CD4-positive, alpha-beta T cell treated with Interleukin-6 for 4 hours (primary cell): ENCODE data around the gene CDA.
A peak's percentile ranks its signal among the peaks of the same experiment; 100 is the strongest.

Source experiments
- DNase-seq: peaks from one replicate; pipeline ENCODE4 v3.0.0-alpha.2; 2020; ENCODE audit warnings: mixed read lengths

CDA gene

DNA sequence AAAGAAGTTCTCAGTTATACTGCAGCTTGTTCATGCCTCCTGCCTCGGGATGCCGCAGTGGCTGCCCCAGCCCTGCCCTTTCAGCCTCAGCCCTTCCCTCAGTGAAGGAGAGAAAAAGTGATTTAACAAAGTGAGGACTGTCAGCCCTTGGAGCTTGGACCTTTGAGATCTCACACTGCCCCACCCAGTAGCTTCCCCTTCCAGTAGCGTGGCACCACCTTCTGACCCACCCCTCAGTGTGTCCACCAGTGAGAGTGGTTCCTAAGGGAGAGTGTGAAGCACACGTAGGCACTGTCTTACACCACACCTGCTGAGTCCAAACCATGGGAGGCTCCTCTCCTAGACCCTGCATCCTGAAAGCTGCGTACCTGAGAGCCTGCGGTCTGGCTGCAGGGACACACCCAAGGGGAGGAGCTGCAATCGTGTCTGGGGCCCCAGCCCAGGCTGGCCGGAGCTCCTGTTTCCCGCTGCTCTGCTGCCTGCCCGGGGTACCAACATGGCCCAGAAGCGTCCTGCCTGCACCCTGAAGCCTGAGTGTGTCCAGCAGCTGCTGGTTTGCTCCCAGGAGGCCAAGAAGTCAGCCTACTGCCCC is at the start of gene CDA:
Gene CDA, plus strand, starts transcription at position 464 of the 592 bp plus-strand sequence. Its CDS starts 33 bp downstream, at position 497.
- no peak for DNase-seq

DNA sequence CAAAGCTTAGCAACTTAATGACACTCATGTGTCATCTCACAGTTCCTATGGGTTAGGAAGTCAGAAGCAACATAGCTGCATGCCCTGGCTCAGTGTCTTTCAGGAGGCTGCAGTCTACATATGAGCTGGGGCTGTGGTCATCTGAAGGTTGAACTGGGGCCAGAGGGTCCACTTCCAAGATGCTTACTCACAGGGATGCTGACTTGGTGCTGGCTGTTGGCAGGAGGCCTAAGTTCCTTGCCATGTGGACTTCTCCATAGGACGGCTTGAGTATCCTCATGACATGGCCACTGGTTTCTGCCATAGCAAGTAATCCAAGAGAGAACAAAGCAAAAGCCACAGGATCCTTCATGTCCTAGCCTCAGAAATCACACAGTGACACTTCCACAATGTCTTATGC is 48.6 kb upstream of the CDA start:
- no peak for DNase-seq

DNA sequence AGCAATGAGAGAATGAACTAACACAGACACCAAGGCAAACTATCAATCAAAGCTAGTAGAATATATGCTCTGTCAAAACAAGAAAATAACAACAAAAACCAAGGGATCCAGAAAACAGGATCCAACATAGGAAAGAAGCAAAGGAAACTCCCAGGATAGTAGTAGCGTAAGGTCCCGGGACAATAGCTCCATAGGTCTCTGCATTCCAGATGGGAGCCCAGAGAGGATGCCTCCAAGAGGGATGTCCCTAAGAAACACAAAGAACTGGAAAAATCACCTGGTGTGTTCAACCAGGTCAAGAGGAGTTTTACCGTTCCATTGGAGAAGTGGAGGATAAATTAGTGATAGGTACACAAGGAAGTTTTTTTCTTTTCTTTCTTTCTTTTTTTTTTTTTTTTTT is 42.3 kb upstream of the CDA start:
- DNase-seq = no peak

DNA sequence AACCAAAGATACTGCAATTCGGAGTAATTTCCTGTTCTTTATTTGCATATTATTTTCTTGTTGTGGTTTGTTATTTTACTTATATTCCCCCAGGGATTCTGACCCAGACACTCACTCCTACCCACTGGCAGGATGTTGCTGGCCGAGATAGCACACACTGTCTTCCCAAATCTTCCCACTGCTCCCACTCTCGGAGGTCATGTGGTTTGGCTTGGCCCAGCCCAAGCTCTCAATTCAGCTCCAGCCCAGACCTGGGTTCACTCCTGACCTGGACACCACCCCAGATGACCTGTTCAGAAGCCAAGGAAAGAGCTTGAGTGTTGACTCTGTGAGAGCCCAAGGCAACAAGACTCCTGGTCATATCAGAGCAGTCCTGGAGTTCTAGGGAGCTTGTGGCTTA is 37.7 kb upstream of the CDA start:
- no peak for DNase-seq

DNA sequence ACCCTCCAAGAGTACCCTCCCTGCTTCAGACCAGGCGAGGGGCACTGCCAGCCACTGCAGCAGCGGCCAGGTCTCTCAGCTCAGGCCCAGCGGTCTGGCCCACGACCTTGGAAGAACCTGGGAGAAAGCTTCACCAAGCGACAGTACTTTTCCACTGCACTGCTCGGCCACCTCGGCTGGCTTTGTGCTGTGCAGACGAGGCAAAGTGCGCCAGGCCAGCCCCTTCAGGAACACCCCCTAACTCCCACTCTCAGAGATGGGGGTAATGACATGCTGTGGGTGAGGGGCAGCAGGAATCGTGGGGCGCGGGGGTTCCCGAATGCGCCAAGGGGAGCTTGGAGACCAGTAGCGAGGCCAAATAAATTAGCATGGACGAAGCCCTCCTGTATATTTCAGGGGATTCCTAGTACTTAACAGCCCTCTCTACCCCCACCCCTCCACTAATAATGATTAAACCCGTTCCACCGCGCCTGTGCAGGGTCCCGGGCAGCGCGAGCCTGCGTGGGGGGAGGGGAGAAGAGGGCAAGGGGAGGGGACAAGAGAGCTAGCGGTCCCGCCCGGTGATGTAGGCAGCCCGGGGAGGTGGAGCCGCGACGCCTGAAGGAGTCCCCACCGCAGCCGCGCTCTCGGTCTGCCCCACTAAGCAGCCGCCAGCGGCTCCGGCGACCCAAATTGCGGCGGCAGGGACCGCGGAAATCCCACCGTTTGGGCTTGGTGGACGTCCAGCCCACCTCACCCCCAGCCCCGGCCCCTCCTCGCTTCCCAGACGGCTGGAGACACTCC is 36.8 kb upstream of the CDA start, which contains the start of gene FAM43B:
Gene FAM43B, plus strand, starts transcription at position 629 of the 783 bp plus-strand sequence. CDS start 401 bp downstream, outside the sequence.
- no peak for DNase-seq

DNA sequence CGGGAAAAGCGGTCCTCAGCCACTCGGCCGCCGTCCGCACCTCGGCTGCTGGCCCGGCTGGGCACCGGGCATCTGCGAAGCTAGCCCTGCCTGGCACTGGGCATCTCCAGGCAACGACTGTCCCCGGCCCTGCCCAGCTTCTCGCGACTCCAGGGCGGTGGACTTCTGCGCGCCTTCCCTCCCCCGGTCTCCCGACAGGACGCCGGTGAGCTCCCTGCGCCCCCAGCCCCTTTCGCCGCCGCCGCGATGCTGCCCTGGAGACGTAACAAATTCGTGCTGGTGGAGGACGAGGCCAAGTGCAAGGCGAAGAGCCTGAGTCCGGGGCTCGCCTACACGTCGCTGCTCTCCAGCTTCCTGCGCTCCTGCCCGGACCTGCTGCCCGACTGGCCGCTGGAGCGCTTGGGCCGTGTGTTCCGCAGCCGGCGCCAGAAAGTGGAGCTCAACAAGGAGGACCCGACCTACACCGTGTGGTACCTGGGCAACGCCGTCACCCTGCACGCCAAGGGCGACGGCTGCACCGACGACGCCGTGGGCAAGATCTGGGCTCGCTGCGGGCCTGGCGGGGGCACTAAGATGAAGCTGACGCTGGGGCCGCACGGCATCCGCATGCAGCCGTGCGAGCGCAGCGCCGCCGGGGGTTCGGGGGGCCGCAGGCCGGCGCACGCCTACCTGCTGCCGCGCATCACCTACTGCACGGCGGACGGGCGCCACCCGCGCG is 36.0 kb upstream of the CDA start:
- DNase-seq = no peak

DNA sequence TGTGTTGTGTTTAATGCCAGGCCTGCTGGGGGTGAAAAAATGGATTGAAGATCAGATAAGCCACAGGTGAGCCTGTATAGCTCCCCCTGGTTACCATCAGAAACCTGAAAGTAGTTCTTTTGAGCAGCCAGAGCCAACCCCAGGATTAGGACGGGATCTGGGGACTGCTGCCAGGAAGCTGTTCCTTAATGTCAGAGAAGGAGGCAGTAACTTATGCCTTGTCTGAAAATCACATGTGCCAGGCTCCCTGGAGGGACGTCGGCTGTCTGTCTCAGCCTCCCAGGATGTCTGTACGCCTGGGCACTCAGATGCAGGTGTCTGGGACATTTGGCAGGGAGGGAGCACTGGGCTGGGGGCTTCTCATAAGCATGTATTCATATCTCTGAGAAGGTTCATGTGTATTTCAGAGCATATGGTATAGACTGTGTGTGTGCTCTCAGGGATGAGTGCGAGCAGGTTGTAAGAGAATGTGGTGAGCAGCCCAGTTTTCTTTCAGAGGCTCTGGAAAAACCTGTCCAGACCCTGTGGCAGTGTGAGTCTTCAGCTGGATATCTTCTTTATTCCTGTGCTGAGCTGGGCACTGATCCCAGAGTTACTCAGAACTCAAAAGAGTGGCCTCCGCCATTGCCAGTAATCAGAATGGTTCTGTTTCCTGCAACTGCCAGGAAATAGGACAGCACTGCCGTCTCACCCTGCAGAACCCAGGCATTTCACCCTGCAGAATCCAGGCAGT is 33.7 kb upstream of the CDA start:
- DNase-seq = no peak

DNA sequence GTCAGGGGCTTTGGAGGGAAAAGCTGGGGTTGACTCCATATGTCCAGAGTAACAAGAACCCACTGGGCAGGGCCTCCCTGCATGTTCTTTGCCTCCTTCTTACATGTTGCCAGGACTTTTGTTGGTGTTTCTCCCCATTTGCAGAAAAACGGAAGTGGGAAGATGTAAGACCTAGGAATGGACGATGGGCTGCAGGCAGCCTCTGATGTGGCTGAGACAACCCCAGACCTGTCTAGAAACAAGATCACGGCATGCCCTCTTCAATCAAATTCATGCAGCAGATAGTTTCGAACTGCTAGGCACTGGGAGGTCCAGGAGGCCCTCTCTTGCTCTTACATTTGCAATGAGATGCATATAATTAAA is 33.2 kb upstream of the CDA start:
- no peak for DNase-seq

DNA sequence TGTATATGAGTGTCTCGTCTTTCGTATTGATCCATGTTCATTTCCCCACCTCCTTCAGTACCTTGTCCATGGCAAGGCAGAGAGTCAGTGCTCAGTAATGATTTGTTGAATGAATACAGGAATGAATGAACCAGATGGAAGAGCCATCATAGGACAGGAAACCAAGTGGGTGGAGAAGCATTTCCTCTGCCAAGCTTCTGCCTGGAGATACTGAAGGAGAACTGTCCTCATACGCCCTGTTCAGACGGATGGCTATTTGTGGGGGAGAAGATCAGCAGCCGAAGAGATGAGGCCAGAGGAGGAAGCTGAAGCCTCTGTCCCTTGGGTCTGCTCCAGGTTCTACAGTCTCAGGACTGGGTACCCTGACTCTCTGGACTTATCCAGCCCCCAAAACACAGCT is 30.7 kb upstream of the CDA start:
- no peak for DNase-seq

DNA sequence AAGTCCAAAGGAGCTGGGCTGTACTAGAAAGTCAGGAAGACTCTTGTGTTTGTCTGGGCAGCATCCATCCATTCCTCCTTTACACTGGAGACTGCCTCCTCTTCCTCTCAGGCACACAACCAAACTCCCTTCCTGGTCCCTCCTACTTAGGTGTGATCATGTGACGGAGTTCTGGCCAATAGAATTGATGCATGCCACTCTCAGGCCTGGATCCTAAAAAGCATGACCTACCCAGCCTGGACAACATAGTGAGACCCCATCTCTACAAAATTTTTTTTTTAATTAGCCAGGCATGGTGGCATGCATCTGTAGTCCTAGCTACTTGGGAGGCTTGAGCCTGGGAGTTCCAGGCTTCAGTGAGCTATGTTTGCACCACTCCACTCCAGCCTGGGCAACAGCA is 27.9 kb upstream of the CDA start:
- no peak for DNase-seq

DNA sequence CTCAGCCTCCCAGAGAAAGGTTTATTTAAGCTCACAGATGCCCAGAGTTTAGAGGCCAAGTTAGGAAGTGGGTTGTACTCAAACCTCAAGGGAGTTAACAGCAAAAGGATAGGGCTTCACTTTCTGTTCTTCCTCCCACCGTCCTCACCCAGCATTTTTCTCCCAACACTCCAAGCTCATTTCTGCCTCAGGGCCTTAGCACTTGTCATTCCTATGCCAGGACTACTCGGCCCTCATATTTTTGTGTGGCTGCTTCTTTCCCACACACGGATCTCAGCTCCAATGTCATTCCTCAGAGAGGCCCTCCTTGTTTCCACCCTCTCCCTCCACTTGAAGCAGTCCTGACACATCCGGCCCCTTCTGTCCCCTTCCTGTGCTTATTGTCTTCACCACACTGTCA is 23.7 kb upstream of the CDA start:
- DNase-seq = no peak

DNA sequence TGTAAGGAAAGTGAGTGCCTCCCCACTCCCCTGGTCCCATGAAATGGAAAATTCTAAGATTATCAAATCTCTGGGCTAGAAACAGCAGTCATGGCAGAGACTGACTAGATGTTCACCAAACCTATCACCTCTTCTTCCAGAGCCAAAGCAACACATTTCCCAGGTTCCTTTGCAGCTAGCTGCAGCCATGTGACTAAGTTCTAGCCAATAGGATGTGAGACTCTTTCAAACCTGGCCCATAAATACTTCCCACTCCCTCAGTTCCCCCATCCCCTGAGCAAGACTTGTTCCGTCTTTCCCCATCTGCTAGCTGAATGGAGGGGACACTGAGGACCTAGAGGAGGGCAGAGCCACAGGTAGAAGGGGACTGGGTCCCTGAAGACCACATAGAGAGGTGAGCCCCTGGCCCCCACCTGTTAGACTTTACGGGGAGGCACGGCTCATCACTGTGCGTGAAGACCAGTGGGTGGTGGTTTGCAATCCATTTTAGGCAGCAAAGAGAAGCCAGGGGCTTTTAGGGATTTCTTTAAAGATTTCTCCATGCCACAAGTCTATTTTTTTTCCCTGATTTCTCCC is 19.3 kb upstream of the CDA start:
- no peak for DNase-seq

DNA sequence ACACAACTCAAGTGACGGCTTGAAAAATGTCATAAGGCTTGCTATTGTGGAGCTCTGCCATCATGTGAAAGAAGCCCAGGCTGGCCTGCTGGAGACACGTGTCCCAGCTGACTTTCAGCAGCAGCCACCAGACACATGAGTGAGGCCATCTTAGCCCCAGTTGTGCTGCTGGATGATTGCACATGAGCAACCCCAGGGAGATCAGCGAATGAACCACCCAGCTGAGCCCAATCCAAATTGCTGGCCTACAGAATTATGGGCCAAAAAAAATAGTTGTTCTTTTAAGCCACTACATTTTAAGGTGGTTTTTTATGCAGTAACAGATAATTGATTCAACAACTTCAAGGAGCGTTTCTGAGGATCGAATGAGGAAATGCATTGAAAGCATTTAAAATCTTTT is 17.5 kb upstream of the CDA start:
- DNase-seq = no peak

DNA sequence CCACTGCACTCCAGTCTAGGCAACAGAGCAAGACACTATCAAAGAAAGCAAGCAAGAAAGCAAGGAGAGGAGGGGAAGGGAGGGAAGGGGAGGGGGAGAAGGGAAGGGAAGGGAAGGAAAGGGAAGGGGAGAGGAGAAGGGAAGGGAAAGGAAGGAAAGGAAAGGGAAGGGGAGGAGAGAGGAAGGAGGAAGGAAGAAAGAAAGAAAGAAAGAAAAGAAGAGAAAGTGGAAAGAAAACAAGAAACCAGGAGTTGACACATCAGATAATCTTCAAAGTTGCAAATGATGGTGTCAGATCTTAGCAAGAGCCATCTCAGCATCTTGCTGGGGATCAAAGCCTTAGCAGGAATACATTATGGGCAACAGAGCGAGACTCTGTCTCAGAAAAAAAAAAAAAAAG is 14.9 kb upstream of the CDA start:
- no peak for DNase-seq

DNA sequence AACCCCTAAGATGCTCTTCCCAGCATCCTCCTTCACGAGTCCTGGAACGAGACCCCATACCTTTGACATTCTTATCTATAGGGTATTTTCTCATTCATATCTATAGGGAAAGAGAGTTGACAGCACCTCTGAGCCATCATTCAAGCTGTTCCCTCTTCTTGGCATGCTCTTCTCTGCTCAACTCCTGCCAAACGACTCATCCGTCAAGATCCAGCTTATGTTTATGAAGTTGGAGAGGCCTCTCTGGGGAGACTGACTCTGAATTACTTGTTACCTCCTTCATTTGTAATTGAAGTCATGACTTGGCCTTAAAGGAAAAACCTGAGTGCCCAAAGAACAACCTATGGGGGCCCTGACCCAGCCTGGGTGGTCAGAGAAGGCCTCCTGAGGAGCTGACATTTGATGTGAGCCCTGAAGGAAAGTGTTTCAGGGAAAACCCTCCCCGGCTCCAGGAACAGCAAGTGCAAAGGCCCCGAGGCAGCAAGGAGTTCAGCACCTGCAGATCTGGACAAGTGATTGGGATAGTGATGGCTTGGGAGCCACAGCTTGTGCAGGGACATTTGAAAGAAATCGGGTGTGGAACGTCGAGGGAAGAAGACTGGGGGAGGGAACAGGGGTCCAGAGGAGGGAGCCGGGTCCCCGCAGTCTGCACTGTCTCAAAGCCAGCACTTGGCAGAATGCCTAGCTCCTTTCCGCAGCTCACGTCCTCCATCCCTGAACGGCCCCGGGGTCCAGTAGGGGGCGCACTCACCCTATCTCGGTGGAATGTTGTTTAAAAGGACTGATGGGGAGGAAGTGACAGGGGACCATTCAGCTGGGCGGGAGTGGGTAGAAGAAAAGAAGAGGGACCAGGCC is 14.0 kb upstream of the CDA start:
- DNase-seq = peak; percentile 66

DNA sequence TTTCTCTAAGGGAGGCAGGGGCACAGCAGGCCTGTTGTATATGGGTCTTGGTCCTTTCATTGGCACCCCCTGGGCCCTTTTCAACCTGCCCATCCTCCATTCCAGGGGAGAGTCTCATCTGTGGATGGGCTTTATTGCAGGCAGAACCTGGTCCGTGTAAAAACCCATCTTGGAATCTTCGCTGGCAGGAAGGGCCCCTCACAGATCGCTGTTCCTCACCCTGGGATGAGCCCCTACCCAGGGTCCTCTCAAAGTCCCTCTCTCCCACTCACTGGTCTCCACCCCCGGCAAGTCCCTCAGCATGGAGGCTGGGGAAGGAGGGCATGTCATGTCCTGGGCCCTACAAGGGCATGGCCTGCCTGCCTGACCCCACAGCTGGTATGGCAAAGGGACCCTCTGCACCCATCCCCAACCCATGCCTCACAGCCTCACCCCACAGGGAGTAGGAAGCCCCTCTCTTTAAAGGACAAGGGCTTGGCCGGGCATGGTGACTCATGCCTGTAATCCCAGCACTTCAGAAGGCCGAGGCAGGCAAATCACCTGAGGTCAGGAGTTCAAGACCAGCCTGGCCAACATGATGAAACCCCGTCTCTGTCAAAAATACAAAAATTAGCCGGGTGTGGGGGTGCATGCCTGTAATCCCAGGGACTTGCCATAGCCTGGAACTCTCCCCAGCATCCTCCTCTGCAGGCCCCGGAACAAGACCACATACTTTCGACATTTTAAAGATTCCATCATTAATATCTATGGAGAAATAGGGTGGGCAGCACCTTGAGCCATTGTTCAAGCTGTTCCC is 13.2 kb upstream of the CDA start:
- no peak for DNase-seq

DNA sequence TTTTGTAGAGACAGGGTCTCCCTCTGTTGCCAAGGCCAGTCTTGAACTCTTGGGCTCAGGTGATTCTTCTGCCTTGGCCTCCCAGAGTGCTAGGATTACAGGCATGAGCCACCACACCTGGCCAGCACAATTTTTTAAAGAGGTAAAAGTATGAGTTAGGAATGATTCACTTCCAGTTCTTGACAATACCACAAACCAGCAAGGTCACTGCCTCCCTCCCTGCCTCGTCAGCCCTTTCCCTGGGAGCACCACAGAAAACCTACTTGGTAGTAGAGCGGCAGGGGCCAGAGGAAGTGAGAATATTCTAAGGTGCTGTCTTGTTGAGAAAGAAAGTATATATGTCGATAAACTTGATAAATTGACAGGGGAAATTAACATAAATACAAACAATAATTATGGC is 10.8 kb upstream of the CDA start:
- DNase-seq = no peak

DNA sequence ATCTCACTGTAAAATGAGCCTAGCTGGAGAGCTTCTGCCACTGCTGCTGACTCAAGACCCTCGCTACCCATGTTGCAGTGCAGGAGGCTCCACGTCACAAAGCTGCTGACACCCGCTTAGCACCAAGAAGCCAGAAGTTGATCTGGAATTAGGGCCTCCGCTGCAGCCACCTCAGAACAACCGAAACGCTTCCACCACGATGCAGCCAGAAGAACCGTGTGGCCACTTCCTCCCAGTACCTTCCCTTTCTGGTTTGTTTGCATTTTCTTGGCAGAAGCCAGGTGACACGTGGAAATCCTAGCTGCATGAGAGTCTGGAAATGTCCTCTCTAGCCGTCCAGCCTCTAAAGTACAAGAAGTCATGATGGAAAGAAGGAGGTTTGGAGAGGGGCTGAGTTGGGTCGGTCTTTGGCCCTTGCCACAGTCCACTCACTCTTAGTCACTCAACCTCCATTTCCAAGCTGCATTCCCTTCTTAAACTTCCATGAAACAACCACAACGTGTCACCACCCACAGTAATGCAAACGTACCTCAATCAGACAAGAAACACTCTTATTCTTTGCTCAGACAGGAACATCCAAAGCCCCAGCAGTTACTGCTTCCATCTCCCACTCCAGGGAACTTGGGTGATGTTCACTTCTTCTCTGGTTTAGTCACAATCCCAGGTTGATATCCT is 10.0 kb upstream of the CDA start:
- DNase-seq = no peak

DNA sequence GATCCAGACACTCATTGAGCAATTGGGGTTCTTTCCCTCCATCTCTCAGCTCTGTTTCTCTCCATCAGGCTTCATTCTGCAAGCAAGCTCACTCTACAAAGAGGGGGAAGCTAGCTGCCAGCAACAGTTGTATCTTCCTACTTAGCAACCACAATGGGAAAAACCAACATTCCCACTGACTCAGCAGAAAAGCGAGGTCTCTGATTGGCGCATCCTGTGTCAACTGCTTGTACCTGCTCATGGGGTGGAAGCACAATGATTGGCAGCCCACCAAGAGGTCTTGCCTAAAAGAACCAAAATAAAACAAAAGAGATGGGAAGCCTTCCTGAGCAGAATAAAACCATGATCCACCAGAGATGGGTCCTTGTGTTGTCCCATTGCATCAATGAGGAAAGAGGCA is 4.0 kb upstream of the CDA start:
- DNase-seq = no peak

DNA sequence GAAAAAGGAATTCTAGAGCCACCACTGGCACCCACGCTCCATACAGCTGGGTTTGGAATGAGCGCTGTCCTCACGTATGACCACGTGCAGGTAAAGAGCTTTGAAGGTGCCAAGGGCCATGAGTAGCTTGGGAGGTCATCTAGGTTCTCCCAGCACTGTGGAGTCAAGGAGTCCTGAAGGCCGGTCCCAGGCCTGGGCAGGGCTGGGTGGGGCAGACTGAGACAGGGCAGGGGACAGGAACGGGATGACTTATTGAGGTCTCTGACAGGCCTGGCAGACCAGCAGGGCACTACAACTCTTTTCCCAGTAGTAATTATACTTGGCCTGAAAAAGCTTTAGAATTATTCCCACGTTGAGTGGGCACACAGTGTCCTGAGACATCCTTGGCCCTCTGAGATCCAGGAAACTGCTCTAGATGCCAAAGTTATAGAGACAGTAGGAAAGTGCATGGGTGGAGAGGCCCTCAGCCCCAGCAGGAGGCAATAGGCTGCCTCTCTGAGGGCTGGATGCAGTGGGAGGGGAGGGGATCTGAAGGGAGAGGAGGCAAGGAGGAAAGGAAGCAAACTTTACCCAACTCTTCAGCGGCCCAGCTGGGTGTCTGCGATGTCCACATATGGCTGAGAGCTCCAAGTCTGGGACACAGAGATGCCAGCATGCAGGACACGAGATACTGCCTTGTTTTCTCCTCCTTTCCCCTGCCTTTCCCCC is 1.8 kb upstream of the CDA start:
- no peak for DNase-seq
